ENCODE results near the gene RARRES1. TPM values are rescaled to one million over a fixed set of nuclear protein-coding genes. Genes with fewer than 3 reads are reported as not detected.

The RARRES1 gene
- total and polyA plus RNA-seq, 2 experiments from 2014 or later: 0.10 to 0.82 TPM

GRCh38 chr3:158771577-158771976 is 39.3 kb upstream of the RARRES1 start (continued):
- TF ChIP-seq ZNF462 (CRISPR knock-in tag; IDR thresholded peaks at IDR 0.05) (no peak), ZNF331 (CRISPR knock-in tag; IDR thresholded peaks at IDR 0.05; ENCODE audit: low read depth) (no peak), REST (IDR thresholded peaks at IDR 0.05; ENCODE audit: unreplicated experiment) (no peak), ETS1 (IDR thresholded peaks at IDR 0.05) (no peak), STAT1 (IDR thresholded peaks at IDR 0.05; ENCODE audit: unreplicated experiment) (no peak)

Data from GM23338 (cell line).